Stimulated activated naive CD8-positive, alpha-beta T cell treated with anti-CD3 and anti-CD28 coated beads, Interleukin-15, amount 100 ng/mL, for 72 hours (primary cell): ENCODE data around the gene IRGQ.
A peak's percentile ranks its signal among the peaks of the same experiment; 100 is the strongest.
"Not testable (repeated sequence)": the region's sequence is repeated elsewhere in the genome, so short reads cannot be mapped to it uniquely, and the experiment has no call there.

Experiments
- ATAC-seq: fragments of 150-1000 bp; cut with Tn5 transposase; 2 replicates; pipeline ENCODE4 v1.10.0; 2021; ENCODE audit warnings: mild to moderate bottlenecking, moderate library complexity
- DNase-seq, 2 donors: peaks; one replicate each; pipeline ENCODE4 v3.0.0; 2021 to 2022
- H3K27ac Mint-ChIP-seq, 2 donors: one replicate each; pipeline ENCODE4 v1.8.0; 2022; ENCODE audit warnings: mild to moderate bottlenecking in 2 of 2, mixed read lengths in 2 of 2, moderate library complexity in 2 of 2
- H3K27me3 Mint-ChIP-seq: one replicate; pipeline ENCODE4 v1.8.0; 2022; ENCODE audit warnings: mixed read lengths
- H3K4me1 Mint-ChIP-seq: one replicate; pipeline ENCODE4 v1.8.0; 2022; ENCODE audit warnings: mild to moderate bottlenecking, mixed read lengths
- H3K4me3 Mint-ChIP-seq, 2 donors: one replicate each; pipeline ENCODE4 v1.8.0; 2022; ENCODE audit warnings: mild to moderate bottlenecking in 2 of 2, mixed read lengths in 2 of 2, moderate library complexity in 1 of 2
- H3K9me3 Mint-ChIP-seq, 2 donors: one replicate each; pipeline ENCODE4 v1.8.0; 2022; ENCODE audit warnings: mixed read lengths in 2 of 2

The IRGQ gene

GRCh38 chr19:43551399-43552197 lies 44.3 kb downstream of the IRGQ start:
- no peak overlapping the region for H3K4me3 Mint-ChIP-seq
- no peak overlapping the region for H3K27ac Mint-ChIP-seq
- H3K9me3 Mint-ChIP-seq = no peaks in the 10 kb centered on the region
- H3K4me1 Mint-ChIP-seq = peaks cover 19% of the 10 kb centered on the region
- ATAC-seq (no peak), DNase-seq (no peak)
- H3K27me3 Mint-ChIP-seq = no peaks in the 10 kb centered on the region

GRCh38 chr19:43548706-43549105 lies 47.2 kb downstream of the IRGQ start:
- no peak overlapping the region for H3K4me3 Mint-ChIP-seq
- H3K27ac Mint-ChIP-seq = no peak overlapping the region
- no peaks in the 10 kb centered on the region for H3K27me3 Mint-ChIP-seq
- no peak for DNase-seq
- no peaks in the 10 kb centered on the region for H3K9me3 Mint-ChIP-seq
- H3K4me1 Mint-ChIP-seq = no peaks in the 10 kb centered on the region
- no peak for ATAC-seq

DNA sequence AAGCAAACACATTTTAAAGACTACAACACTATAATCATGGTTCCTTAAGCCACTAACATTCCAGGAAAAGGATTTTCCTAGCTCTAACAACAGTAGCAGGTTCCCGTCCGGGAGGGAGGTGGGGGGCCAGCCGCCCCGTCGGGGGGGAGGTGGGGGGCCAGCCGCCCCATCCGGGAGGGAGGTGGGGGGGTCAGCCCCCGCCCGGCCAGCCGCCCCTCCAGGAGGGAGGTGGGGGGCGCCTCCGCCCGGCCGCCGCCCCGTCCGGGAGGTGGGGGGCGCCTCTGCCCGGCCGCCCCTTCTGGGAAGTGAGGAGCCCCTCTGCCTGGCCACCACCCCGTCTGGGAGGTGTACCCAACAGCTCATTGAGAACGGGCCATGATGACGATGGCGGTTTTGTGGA lies 48.0 kb downstream of the IRGQ start:
- not testable (repeated sequence) for H3K27me3 Mint-ChIP-seq, H3K27ac Mint-ChIP-seq, H3K4me1 Mint-ChIP-seq, H3K9me3 Mint-ChIP-seq, H3K4me3 Mint-ChIP-seq, DNase-seq
- peak; percentile 40 for ATAC-seq

GRCh38 chr19:43546581-43546980 lies 49.4 kb downstream of the IRGQ start:
- peak overlapping the region; percentile 65 for H3K27ac Mint-ChIP-seq
- H3K4me3 Mint-ChIP-seq = no peak overlapping the region
- H3K4me1 Mint-ChIP-seq = no peaks in the 10 kb centered on the region
- H3K27me3 Mint-ChIP-seq = no peaks in the 10 kb centered on the region
- ATAC-seq (no peak), DNase-seq (no peak)
- no peaks in the 10 kb centered on the region for H3K9me3 Mint-ChIP-seq

DNA sequence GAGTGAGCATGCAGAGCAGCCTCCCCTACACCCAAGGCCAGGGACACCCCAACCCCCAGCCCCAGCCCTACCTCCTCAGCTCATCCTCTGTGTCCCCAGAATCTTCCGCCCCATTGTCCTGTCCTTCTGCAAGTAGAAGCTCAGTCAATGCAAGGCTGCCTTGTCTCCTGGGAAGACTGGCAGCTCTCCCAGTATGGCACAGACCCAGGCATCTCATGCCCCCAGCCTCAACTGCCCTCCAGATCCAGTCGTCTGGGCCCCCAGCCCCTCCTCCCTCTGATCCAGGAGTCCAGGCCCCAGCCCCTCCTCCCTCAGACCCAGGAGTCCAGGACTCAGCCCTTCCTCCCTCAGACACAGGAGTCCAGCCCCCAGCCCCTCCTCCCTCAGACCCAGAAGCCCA lies 50.0 kb downstream of the IRGQ start:
- peak overlapping the region in 1 of 2 donors; percentile 9 for H3K27ac Mint-ChIP-seq
- H3K4me1 Mint-ChIP-seq = no peaks in the 10 kb centered on the region
- DNase-seq (no peak), ATAC-seq (no peak)
- no peaks in the 10 kb centered on the region for H3K9me3 Mint-ChIP-seq
- H3K4me3 Mint-ChIP-seq = no peak overlapping the region
- no peaks in the 10 kb centered on the region for H3K27me3 Mint-ChIP-seq

- no peaks in the 10 kb centered on the region for H3K27me3 Mint-ChIP-seq
- H3K9me3 Mint-ChIP-seq = no peaks in the 10 kb centered on the region
- no peak overlapping the region for H3K4me3 Mint-ChIP-seq
- ATAC-seq (no peak), DNase-seq (no peak)
- H3K4me1 Mint-ChIP-seq = no peaks in the 10 kb centered on the region
- H3K27ac Mint-ChIP-seq = peak overlapping the region; percentile 12 to 87
Measured at GRCh38 chr19:43545276-43545675, 50.7 kb downstream of the IRGQ start.

GRCh38 chr19:43544077-43544476 lies 51.9 kb downstream of the IRGQ start:
- DNase-seq (no peak), ATAC-seq (no peak)
- no peak overlapping the region for H3K4me3 Mint-ChIP-seq
- no peaks in the 10 kb centered on the region for H3K27me3 Mint-ChIP-seq
- no peaks in the 10 kb centered on the region for H3K4me1 Mint-ChIP-seq
- H3K9me3 Mint-ChIP-seq = peaks cover 4 to 5% of the 10 kb centered on the region in 2 donors
- H3K27ac Mint-ChIP-seq = peak overlapping the region in 1 of 2 donors; percentile 27

- Mint-ChIP-seq H3K9me3 (peaks cover 6 to 13% of the 10 kb centered on the region in 2 donors), H3K4me1 (no peaks in the 10 kb centered on the region)
Measured at GRCh38 chr19:43541920-43542650, 53.8 kb downstream of the IRGQ start.

GRCh38 chr19:43540381-43540780 lies 55.6 kb downstream of the IRGQ start:
- DNase-seq (no peak), ATAC-seq (no peak)
- Mint-ChIP-seq H3K9me3 (peaks cover 6 to 13% of the 10 kb centered on the region in 2 donors), H3K4me1 (peaks cover 3% of the 10 kb centered on the region), H3K4me3 (no peak overlapping the region), H3K27ac (no peak overlapping the region), H3K27me3 (no peaks in the 10 kb centered on the region)

More at GRCh38 chr19:43541920-43542650, 53.8 kb downstream of the IRGQ start:
- DNase-seq (no peak), ATAC-seq (no peak)
- no peaks in the 10 kb centered on the region for H3K27me3 Mint-ChIP-seq
- H3K4me3 Mint-ChIP-seq = no peak overlapping the region
- no peak overlapping the region for H3K27ac Mint-ChIP-seq

DNA sequence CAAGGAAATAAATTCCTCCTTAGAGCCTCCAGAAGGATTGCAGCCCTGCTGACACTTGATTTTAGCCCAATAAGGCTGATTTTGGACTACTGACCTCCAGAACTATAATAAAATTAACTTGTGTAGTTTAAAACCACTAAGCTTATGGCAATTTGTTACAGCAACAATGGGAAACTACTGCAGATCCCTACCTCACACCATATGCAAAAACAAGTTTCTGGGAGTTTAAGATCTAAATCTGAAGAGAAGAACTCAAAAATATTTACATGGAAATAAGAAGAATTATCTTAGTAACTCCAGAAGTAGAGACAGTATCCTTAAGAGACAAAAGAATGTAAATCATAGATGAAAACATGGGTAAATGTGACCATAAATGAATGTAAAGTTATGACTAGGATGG lies 57.0 kb downstream of the IRGQ start:
- Mint-ChIP-seq H3K4me3 (no peak overlapping the region), H3K9me3 (peaks cover 6 to 13% of the 10 kb centered on the region in 2 donors), H3K4me1 (peaks cover 14% of the 10 kb centered on the region), H3K27ac (no peak overlapping the region), H3K27me3 (no peaks in the 10 kb centered on the region)
- DNase-seq = no peak
- no peak for ATAC-seq

DNA sequence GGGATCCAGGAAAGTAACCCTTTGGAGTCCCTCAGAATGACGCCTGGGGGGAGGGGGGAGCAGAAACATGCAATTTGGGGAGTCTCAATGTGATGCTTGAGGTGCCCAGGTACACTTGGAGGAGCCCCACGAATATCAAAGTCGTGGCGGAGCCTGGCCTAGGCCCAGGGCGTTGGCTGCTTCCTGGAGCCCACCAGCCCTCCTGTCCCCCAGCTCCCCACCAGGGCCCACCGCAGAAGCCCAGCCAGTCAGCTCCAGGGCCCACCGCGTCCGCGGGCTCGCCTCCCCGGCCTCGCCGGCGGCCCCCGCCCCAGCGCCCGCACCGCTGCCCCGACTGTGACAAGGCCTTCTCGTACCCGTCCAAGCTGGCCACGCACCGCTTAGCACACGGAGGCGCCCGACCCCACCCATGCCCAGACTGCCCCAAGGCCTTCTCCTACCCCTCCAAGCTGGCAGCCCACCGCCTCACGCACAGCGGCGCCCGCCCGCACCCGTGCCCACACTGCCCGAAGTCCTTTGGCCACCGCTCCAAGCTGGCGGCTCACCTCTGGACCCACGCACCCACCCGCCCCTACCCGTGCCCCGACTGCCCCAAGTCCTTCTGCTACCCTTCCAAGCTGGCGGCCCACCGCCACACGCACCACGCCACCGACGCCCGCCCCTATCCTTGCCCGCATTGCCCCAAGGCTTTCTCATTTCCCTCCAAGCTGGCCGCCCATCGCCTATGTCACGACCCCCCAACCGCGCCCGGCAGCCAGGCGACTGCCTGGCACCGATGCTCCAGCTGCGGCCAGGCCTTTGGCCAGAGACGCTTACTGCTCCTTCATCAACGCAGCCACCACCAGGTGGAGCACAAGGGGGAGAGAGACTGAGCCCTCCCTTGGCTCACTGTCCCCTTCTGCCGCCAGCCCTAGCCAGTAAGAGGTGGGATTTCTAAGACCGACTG lies 60.8 kb downstream of the IRGQ start:
- H3K9me3 Mint-ChIP-seq = peaks cover 6 to 13% of the 10 kb centered on the region in 2 donors
- H3K27me3 Mint-ChIP-seq = no peaks in the 10 kb centered on the region
- ATAC-seq (no peak), DNase-seq (peak in 1 of 2 donors; percentile 28)
- peak overlapping the region in 1 of 2 donors; percentile 10 for H3K4me3 Mint-ChIP-seq
- H3K4me1 Mint-ChIP-seq = peaks cover 30% of the 10 kb centered on the region
- H3K27ac Mint-ChIP-seq = peak overlapping the region; percentile 10 to 56
